Peyer's patch (tissue), 4 donors: Measurements from ENCODE around the gene MAPK8IP1.

ENCODE experiments used
- POLR2A ChIP-seq, 2 donors: fragments of 450-650 bp; IDR thresholded peaks; one replicate each; pipeline ENCODE4 v1.5.1; 2017; ENCODE audit warnings: antibody characterized with exemption in 2 of 2, mild to moderate bottlenecking in 2 of 2, moderate library complexity in 2 of 2
- TF ChIP-seq, protein P1 (sequence below), 6 experiments: fragments of 450-650 bp in 4 of 6; fragments of 200-600 bp in 2 of 6; sonication (generic) in 1 of 6; IDR thresholded peaks; one replicate each; pipeline ENCODE4 v1.5.1; 2017 to 2019; ENCODE audit warnings: antibody characterized with exemption in 6 of 6, mild to moderate bottlenecking in 3 of 6, moderate library complexity in 1 of 6

DNA sequence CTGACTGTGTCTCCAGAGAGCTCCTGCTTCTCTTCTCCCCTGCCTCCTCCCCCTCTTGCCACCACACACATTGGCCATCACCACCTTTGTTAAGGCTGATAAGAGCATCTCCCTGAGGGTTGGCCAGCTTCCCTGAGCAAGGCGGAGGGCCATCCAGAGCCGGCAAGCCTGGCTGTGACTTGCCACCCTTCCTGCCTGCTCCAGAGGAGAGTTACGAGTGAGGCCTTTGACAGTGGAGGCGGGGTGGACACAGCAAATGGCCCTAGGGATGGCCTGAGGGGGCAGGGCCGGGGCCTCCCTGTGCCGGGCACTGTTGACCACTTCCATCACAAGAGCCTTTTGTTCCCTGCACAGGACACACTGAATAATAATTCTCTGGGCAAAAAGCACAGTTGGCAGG is 16.2 kb downstream of the MAPK8IP1 start:
- TF ChIP-seq, protein P1, sequence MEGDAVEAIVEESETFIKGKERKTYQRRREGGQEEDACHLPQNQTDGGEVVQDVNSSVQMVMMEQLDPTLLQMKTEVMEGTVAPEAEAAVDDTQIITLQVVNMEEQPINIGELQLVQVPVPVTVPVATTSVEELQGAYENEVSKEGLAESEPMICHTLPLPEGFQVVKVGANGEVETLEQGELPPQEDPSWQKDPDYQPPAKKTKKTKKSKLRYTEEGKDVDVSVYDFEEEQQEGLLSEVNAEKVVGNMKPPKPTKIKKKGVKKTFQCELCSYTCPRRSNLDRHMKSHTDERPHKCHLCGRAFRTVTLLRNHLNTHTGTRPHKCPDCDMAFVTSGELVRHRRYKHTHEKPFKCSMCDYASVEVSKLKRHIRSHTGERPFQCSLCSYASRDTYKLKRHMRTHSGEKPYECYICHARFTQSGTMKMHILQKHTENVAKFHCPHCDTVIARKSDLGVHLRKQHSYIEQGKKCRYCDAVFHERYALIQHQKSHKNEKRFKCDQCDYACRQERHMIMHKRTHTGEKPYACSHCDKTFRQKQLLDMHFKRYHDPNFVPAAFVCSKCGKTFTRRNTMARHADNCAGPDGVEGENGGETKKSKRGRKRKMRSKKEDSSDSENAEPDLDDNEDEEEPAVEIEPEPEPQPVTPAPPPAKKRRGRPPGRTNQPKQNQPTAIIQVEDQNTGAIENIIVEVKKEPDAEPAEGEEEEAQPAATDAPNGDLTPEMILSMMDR (IDR thresholded peaks at IDR 0.05), result no peak
- no peak for TF ChIP-seq POLR2A (IDR thresholded peaks at IDR 0.05)
